K562 (cell line): ENCODE results near the gene RINT1. TPM values are rescaled to one million over a fixed set of nuclear protein-coding genes. Genes with fewer than 3 reads are reported as not detected.

Experiments used
- EHMT2 ChIP-seq: fragments of 450-650 bp; IDR thresholded peaks from 2 replicates; pipeline ENCODE4 v1.6.1; 2018; ENCODE audit warnings: antibody characterized with exemption
- GATA2 ChIP-seq: sonication (generic); formaldehyde crosslinking; IDR thresholded peaks from 2 replicates; pipeline ENCODE4 v1.4.0; 2020; ENCODE audit warnings: mild to moderate bottlenecking, missing genetic modification reagents
- HCFC1 ChIP-seq: IDR thresholded peaks from 2 replicates; pipeline ENCODE4 v1.6.1; 2012; ENCODE audit warnings: low read depth, low read length, improper control_type of control experiment
- NEUROD1 ChIP-seq: fragments of 150-350 bp; IDR thresholded peaks from 2 replicates; pipeline ENCODE4 v1.6.1; 2014; ENCODE audit warnings: borderline replicate concordance, low read length, low read depth; ENCODE audit not compliant: partially characterized antibody
- PML ChIP-seq: IDR thresholded peaks from 2 replicates; pipeline ENCODE4 v1.6.1; 2012; ENCODE audit warnings: low read length, inconsistent platforms
- POLR2H ChIP-seq: IDR thresholded peaks from 2 replicates; pipeline ENCODE4 v1.6.1; 2016; ENCODE audit warnings: missing genetic modification characterization, low read depth, mild to moderate bottlenecking, control low read depth, missing compliant biosample characterization, moderate library complexity
- TCF7L2 ChIP-seq: fragments of 150-350 bp; IDR thresholded peaks from 2 replicates; pipeline ENCODE4 v1.6.1; 2016; ENCODE audit warnings: low read depth, mild to moderate bottlenecking, low read length, moderate library complexity
- ZNF431 ChIP-seq: sonication (generic); formaldehyde crosslinking; IDR thresholded peaks from 2 replicates; pipeline ENCODE4 v1.8.0; 2022; ENCODE audit warnings: mild to moderate bottlenecking, missing genetic modification reagents
- polyA plus RNA-seq, 8 experiments: library from polyadenylated mRNA; depleted of rRNA in 4 of 8; stranded (reverse) in 5 of 8; unstranded in 3 of 8; fragments of >200 nt; fragmentation: Nextera tagmentation in 2 of 8; fragmentation: Illumina TruSeq in 1 of 8; extraction: Ambion mirVana in 2 of 8; extraction: Trizol in 1 of 8; gene quantifications; 2 replicates each; pipeline versions ENCODE4 v1.2.1 to v1.2.3, GENCODE V29; 2011 to 2014; ENCODE audit warnings: inconsistent platforms in 1 of 8, missing spikeins in 1 of 8
- total RNA-seq, 7 experiments: library from RNA; depleted of rRNA in 6 of 7; stranded (reverse); fragments of >200 nt in 6 of 7; fragmentation: Illumina TruSeq in 2 of 7; extraction: Trizol in 2 of 7; gene quantifications; 2 replicates each; pipeline versions ENCODE4 v1.2.1 to v1.2.3, GENCODE V29; 2011 to 2021; ENCODE audit warnings: low replicate concordance in 1 of 7
- TF ChIP-seq, protein P1 (sequence below): fragments of 450-650 bp; IDR thresholded peaks from 2 replicates; pipeline ENCODE4 v1.6.1; 2018; ENCODE audit not compliant: partially characterized antibody
- TF ChIP-seq, protein P2 (sequence below): sonication (generic); formaldehyde crosslinking; IDR thresholded peaks from 2 replicates; pipeline ENCODE4 v1.8.0; 2022; ENCODE audit warnings: mild to moderate bottlenecking, missing genetic modification reagents, borderline replicate concordance
- TF ChIP-seq, protein P3 (sequence below): fragments of 450-650 bp; IDR thresholded peaks from 2 replicates; pipeline ENCODE4 v1.7.1; 2018; ENCODE audit warnings: mild to moderate bottlenecking, low read depth; ENCODE audit not compliant: partially characterized antibody
- TF ChIP-seq, protein P4 (sequence below): sonication (generic); formaldehyde crosslinking; IDR thresholded peaks from 2 replicates; pipeline ENCODE4 v1.8.1; 2023; ENCODE audit warnings: mild to moderate bottlenecking, missing genetic modification reagents

Gene RINT1
- total and polyA plus RNA-seq, 9 of the 15 experiments (the other 6 are each of a cell fraction or from before 2014, with no cell fraction given): 21.3 to 74.3 (median 27.4) TPM

DNA sequence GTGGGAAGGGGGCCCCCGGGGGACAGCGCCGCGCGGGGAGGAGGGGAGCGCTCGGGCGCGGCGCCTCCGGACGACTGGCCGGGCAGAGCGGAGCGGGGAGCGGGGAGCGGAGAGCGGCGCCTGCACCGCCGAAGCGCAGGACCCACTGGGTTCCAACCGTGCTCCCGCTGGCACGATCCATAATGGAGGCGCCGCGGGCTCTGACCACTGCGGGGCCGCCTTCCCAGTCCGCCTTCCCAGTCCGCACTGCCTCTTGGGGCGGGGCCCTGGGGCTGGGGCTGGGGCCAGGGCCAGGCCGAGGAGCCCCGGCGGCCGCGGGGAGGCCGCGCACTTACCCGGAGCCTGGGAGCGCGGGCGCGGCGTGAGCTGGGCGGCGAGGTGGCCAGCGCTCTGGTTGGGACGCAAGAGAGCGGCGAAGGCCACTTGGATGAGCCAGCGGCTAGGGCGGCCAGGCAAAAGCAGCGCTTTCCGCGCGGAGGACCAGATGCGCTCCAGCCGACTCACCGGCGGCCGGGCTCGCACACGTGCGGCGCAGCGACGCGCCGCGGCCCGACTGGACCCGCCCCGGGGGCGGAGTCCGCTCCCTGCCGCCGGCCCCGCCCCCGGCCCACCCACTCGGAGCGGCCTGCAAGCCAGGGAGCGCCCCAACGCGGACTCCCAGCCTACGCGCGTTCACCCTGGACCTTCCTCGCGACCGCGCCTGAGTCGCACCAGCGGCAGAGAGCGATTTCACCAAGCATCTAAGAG lies 10.1 kb upstream of the RINT1 start, which contains the start of gene PUS7 (continued):
- TF ChIP-seq, protein P1, sequence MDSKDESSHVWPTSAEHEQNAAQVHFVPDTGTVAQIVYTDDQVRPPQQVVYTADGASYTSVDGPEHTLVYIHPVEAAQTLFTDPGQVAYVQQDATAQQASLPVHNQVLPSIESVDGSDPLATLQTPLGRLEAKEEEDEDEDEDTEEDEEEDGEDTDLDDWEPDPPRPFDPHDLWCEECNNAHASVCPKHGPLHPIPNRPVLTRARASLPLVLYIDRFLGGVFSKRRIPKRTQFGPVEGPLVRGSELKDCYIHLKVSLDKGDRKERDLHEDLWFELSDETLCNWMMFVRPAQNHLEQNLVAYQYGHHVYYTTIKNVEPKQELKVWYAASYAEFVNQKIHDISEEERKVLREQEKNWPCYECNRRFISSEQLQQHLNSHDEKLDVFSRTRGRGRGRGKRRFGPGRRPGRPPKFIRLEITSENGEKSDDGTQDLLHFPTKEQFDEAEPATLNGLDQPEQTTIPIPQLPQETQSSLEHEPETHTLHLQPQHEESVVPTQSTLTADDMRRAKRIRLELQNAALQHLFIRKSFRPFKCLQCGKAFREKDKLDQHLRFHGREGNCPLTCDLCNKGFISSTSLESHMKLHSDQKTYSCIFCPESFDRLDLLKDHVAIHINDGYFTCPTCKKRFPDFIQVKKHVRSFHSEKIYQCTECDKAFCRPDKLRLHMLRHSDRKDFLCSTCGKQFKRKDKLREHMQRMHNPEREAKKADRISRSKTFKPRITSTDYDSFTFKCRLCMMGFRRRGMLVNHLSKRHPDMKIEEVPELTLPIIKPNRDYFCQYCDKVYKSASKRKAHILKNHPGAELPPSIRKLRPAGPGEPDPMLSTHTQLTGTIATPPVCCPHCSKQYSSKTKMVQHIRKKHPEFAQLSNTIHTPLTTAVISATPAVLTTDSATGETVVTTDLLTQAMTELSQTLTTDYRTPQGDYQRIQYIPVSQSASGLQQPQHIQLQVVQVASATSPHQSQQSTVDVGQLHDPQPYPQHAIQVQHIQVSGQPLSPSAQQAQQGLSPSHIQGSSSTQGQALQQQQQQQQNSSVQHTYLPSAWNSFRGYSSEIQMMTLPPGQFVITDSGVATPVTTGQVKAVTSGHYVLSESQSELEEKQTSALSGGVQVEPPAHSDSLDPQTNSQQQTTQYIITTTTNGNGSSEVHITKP: no peak
- TF ChIP-seq NEUROD1: peak; percentile 9
- peak; percentile 61 for TF ChIP-seq POLR2H
- TF ChIP-seq, protein P2, sequence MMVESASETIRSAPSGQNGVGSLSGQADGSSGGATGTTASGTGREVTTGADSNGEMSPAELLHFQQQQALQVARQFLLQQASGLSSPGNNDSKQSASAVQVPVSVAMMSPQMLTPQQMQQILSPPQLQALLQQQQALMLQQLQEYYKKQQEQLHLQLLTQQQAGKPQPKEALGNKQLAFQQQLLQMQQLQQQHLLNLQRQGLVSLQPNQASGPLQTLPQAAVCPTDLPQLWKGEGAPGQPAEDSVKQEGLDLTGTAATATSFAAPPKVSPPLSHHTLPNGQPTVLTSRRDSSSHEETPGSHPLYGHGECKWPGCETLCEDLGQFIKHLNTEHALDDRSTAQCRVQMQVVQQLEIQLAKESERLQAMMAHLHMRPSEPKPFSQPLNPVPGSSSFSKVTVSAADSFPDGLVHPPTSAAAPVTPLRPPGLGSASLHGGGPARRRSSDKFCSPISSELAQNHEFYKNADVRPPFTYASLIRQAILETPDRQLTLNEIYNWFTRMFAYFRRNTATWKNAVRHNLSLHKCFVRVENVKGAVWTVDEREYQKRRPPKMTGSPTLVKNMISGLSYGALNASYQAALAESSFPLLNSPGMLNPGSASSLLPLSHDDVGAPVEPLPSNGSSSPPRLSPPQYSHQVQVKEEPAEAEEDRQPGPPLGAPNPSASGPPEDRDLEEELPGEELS: 0 out of 2 replicates have a peak, but pooled peaks have one; percentile 9
- TF ChIP-seq EHMT2: no peak
- TF ChIP-seq PML: no peak
- no peak for TF ChIP-seq TCF7L2
- peak; percentile 17; the same call in 1 of the 2 replicates for TF ChIP-seq HCFC1
- TF ChIP-seq GATA2 (CRISPR knock-in tag): no peak
- TF ChIP-seq, protein P3, sequence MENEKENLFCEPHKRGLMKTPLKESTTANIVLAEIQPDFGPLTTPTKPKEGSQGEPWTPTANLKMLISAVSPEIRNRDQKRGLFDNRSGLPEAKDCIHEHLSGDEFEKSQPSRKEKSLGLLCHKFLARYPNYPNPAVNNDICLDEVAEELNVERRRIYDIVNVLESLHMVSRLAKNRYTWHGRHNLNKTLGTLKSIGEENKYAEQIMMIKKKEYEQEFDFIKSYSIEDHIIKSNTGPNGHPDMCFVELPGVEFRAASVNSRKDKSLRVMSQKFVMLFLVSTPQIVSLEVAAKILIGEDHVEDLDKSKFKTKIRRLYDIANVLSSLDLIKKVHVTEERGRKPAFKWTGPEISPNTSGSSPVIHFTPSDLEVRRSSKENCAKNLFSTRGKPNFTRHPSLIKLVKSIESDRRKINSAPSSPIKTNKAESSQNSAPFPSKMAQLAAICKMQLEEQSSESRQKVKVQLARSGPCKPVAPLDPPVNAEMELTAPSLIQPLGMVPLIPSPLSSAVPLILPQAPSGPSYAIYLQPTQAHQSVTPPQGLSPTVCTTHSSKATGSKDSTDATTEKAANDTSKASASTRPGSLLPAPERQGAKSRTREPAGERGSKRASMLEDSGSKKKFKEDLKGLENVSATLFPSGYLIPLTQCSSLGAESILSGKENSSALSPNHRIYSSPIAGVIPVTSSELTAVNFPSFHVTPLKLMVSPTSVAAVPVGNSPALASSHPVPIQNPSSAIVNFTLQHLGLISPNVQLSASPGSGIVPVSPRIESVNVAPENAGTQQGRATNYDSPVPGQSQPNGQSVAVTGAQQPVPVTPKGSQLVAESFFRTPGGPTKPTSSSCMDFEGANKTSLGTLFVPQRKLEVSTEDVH: no peak
- TF ChIP-seq, protein P4, sequence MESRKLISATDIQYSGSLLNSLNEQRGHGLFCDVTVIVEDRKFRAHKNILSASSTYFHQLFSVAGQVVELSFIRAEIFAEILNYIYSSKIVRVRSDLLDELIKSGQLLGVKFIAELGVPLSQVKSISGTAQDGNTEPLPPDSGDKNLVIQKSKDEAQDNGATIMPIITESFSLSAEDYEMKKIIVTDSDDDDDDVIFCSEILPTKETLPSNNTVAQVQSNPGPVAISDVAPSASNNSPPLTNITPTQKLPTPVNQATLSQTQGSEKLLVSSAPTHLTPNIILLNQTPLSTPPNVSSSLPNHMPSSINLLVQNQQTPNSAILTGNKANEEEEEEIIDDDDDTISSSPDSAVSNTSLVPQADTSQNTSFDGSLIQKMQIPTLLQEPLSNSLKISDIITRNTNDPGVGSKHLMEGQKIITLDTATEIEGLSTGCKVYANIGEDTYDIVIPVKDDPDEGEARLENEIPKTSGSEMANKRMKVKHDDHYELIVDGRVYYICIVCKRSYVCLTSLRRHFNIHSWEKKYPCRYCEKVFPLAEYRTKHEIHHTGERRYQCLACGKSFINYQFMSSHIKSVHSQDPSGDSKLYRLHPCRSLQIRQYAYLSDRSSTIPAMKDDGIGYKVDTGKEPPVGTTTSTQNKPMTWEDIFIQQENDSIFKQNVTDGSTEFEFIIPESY: no peak
- TF ChIP-seq ZNF431: no peak
- TF ChIP-seq, all 486 proteins: peak for 107
